ENCODE data around the gene PTPN4. TPM values are rescaled to one million over a fixed set of nuclear protein-coding genes. Genes with fewer than 3 reads are reported as not detected.

PTPN4 gene
- total and polyA plus RNA-seq, 2 of the 13 experiments (the other 11 are each of a cell fraction or from before 2014, with no cell fraction given): 20.3 to 34.6 TPM

Other genes with a start within 250 kb of the PTPN4 start
- gene SCTR, start 235.4 kb upstream of the PTPN4 start, total RNA-seq (2016; rRNA removed; fragmentation: Illumina TruSeq; extraction: Trizol): not detected in 2 replicates
- not detected in 2 replicates for gene SCTR, start 235.4 kb upstream of the PTPN4 start, polyA plus RNA-seq (2011; rRNA removed)
- not detected in 2 replicates for gene CFAP221, start 215.5 kb upstream of the PTPN4 start, total RNA-seq (2016; rRNA removed; fragmentation: Illumina TruSeq; extraction: Trizol)
- not detected in 2 replicates for gene CFAP221, start 215.5 kb upstream of the PTPN4 start, polyA plus RNA-seq (2011; rRNA removed)
- 44.7 and 47.9 TPM in 2 replicates for gene TMEM177, start 80.7 kb upstream of the PTPN4 start, total RNA-seq (2016; rRNA removed; fragmentation: Illumina TruSeq; extraction: Trizol)
- gene TMEM177, start 80.7 kb upstream of the PTPN4 start, polyA plus RNA-seq (2011; rRNA removed): 34.7 and 46.6 TPM in 2 replicates

All from HepG2 (cell line).